Measurements from ENCODE around the gene SBK3.
A peak's percentile ranks its signal among the peaks of the same experiment; 100 is the strongest.
"Not testable (repeated sequence)": the region's sequence is repeated elsewhere in the genome, so short reads cannot be mapped to it uniquely, and the experiment has no call there.

Gene SBK3, protein sequence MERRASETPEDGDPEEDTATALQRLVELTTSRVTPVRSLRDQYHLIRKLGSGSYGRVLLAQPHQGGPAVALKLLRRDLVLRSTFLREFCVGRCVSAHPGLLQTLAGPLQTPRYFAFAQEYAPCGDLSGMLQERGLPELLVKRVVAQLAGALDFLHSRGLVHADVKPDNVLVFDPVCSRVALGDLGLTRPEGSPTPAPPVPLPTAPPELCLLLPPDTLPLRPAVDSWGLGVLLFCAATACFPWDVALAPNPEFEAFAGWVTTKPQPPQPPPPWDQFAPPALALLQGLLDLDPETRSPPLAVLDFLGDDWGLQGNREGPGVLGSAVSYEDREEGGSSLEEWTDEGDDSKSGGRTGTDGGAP

DNA sequence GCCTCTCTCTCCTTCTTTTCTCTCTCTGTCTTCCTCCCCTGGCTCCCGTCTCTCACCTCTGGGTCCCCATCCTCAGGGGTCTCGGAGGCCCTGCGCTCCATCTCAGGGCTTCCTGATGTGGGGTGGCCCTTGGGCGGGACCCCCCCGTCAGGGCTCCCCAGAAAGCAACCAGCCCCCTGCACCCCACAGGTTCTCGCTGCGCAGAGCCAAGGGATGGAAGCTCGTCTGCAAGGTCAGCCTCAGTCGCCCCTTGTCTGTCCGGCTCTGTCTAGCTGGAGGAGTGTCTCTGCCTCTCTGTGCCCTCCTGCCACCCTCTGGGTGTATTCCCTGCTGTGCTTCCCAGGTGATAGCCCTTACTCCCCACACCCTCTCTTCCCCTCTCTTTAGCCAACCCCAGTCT, at the start of gene SBK3:
Gene SBK3, minus strand, starts transcription at position 101 of the 400 bp plus-strand sequence. Its CDS starts 0 bp downstream, at position 101.
- Mint-ChIP-seq H3K36me3 (peaks cover 6% of the 10 kb centered on the region), H3K9me3 (peaks cover 16% of the 10 kb centered on the region), H3K27me3 (peaks cover 81% of the 10 kb centered on the region), H3K4me1 (peaks cover 6% of the 10 kb centered on the region), H3K4me3 (no peak within 1 kb of the TSS), H3K27ac (no peak within 1 kb of the TSS)
- no peak for ATAC-seq

DNA sequence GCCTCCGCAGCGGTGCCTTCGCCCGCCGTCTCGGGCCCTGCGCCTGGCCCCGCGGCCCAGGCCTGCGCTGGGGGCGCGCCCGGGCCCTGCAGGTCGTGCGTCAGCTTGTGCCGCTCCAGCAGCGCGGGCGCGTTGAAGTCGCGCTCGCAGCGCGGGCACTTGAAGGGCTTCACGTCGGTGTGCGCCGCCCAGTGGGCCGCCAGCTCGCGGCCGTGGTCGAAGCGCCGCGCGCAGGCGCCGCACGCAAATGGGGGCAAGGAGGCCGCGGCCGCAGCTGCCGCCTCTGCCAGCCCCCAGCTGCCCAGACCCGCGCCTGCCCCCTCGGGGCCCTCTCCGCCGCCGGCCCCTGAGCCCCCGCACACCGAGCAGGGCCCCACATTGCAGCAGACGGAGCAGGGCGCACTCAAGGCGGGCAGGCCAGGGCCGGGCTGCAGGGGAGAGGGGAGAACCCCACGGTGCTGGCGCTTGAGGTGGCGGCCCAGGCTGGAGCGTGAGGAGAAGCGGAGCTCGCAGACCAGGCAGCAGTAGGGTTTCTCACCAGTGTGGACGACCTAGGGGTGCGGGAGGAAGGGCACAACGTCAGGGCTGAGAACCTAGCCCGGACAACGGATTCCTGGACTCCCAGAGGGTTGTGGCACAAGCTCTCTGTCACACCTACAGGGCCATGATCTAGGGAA, 47.9 kb upstream of the SBK3 start:
- H3K27ac Mint-ChIP-seq: no peak overlapping the region
- peaks cover 15% of the 10 kb centered on the region for H3K9me3 Mint-ChIP-seq
- no peak overlapping the region for H3K4me3 Mint-ChIP-seq
- ATAC-seq: peak; percentile 37
- peaks cover 6% of the 10 kb centered on the region for H3K4me1 Mint-ChIP-seq
- peaks cover 51% of the 10 kb centered on the region for H3K36me3 Mint-ChIP-seq
- no peaks in the 10 kb centered on the region for H3K27me3 Mint-ChIP-seq

DNA sequence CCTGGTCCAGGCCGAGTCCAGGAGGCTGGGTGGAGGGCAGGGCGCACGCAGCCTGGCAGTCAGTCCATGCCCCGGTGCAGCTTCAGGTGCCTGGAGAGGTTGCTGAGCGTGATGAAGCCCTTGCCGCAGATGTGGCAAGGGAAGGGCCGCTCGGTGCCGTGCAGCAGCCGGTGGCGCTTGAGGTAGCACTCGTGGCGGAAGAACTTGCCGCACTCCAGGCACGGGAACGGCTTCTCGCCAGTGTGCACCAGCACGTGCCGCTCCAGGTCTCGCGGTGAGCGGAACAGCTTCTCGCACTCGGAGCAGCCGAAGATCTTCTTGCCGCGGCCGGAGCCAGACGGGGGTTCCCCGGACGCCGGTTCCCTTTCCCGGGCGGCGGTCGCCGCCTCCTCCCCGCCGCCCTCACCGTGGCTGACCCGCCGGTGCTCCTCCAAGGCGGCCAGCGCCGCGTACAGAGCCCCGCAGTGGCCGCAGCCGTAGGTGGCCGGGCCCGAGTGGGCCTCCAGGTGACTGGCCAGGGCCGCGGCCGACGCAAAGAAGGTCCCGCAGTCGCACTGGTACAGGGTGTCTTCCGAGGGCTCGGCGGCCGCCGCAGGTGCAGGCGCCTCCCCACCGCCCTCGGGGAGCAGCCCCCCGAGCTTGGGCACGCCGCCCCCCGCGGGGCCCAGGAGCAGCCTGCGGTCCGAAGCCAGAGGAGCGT, 47.2 kb upstream of the SBK3 start:
- Mint-ChIP-seq H3K4me1 (peaks cover under 1% of the 10 kb centered on the region), H3K4me3 (no peak overlapping the region), H3K27ac (no peak overlapping the region), H3K36me3 (peaks cover 44% of the 10 kb centered on the region), H3K9me3 (peaks cover 12% of the 10 kb centered on the region), H3K27me3 (no peaks in the 10 kb centered on the region)
- peak; percentile 21 for ATAC-seq

DNA sequence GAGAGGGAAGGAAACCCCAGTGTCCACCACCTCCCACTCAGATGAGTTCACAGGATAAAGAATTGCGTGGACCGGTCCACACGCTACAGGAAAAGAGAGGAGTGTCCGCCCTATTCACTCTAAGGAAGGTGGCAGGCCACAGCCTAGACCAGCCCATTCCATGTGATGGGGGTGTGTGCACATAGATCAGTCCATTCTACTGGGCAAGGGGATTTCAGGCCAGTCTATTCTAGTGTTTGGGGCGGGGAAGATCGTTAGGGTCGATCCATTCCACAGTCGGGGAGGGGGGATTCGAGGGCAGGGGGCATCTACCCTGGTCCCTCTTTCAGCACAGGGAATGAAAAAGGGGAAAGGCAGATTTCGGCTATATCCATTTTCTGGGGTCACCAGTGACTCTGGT, 46.2 kb upstream of the SBK3 start:
- H3K4me3 Mint-ChIP-seq: no peak overlapping the region
- ATAC-seq: no peak
- no peak overlapping the region for H3K27ac Mint-ChIP-seq
- H3K4me1 Mint-ChIP-seq: peaks cover 10% of the 10 kb centered on the region
- H3K9me3 Mint-ChIP-seq: peaks cover 11% of the 10 kb centered on the region
- H3K27me3 Mint-ChIP-seq: no peaks in the 10 kb centered on the region
- H3K36me3 Mint-ChIP-seq: peaks cover 35% of the 10 kb centered on the region

DNA sequence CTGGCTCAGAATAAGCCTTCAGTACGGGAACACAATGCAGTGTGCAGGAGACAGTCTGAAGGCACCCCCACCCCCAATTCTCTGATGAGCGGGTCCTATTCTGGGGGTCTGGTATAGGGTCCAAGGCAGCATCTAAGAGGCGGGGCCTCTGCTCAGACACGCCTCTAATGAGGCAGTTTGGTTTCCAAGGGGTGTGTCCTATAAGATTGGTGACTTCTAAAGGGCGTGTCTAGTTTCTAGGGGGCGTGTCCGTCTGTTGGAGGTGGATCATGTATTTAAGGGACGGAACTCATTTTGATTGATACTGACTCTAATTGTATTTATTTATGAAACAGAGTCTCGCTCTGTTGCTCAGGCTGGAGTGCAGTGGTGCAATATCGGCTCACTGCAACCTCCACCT, 45.3 kb upstream of the SBK3 start:
- ATAC-seq: no peak
- H3K4me3 Mint-ChIP-seq: no peak overlapping the region
- no peak overlapping the region for H3K27ac Mint-ChIP-seq
- no peaks in the 10 kb centered on the region for H3K27me3 Mint-ChIP-seq
- peaks cover 6% of the 10 kb centered on the region for H3K9me3 Mint-ChIP-seq
- H3K4me1 Mint-ChIP-seq: peaks cover 20% of the 10 kb centered on the region
- H3K36me3 Mint-ChIP-seq: peaks cover 26% of the 10 kb centered on the region

DNA sequence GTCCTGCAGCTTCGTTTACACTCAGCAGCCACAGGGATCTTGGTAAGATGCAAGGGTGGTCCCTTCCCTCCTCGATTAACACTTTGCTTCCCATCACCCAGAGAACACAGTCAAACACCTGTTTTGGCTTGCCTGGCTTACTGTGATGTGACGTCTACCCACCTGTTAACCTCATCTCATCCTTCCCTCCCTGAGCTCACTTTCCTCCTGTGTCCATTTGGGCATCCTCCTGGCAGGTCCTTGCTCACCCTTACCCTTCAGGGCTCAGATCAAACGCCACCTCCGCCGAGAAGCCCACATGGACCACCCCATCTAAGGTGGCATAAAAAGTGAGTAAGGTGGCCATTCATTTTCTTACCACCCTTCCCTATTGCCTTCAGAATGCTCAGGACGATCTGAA, 44.8 kb upstream of the SBK3 start:
- H3K4me3 Mint-ChIP-seq: no peak overlapping the region
- H3K9me3 Mint-ChIP-seq: peaks cover 2% of the 10 kb centered on the region

DNA sequence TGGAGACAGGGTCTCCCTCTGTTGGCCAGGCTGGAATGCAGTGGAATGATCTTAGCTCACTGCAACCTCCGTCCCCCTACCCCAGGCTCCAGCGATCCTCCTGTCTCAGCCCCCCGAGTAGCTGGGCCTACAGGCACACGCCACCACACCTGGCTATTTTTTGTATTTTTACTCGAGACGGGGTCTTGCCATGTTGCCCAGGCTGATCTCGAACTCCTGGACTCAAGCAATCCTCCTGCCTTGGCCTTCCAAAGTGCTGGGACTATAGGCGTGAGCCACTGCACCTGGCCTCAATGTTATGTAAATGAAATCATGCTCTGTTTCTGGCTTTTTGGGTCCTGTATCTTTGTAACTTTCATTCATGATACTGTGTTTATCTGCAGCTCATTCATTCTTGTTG, 43.4 kb upstream of the SBK3 start:
- Mint-ChIP-seq H3K27me3 (no peaks in the 10 kb centered on the region), H3K4me3 (no peak overlapping the region), H3K9me3 (no peaks in the 10 kb centered on the region), H3K36me3 (peaks cover 13% of the 10 kb centered on the region), H3K4me1 (peaks cover 26% of the 10 kb centered on the region), H3K27ac (no peak overlapping the region)
- ATAC-seq: no peak

More for the DNA sequence above, 44.8 kb upstream of the SBK3 start:
- Mint-ChIP-seq H3K27me3 (no peaks in the 10 kb centered on the region), H3K27ac (no peak overlapping the region), H3K36me3 (peaks cover 21% of the 10 kb centered on the region), H3K4me1 (peaks cover 25% of the 10 kb centered on the region)
- no peak for ATAC-seq

DNA sequence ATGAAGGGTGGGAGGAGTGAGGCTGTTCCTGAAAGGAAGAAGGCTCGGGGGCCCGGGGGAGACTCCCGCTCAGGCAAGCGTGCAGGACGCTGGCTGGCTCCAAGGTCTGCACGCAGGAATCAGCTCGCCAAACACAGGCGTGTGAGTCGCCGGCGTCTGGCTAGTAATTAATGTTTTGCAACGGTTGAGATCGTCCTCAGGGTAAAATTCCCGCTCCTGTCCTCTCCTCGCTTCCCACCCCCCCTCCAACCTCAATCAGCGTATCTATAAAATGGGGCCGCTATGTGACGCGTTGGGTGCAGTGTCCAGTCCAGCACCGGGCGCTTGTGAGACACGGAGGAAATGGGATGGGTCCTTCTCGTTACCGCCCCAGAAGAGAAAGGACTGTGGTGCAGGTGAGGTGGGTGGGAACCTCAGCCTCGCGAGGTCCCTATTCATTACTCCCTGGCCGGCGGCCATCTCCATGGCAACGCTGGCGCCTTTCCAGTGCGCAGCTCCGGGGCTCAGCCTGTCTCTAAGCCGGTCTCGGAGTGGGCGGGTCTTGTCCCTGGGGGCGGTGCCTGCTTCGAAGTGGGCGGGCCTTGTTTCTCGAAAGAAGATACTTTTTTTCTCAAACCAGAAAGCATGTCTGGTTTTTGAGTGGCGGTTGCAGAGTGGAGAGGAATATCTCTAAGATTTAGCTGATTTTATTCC, 41.8 kb upstream of the SBK3 start:
- H3K27me3 Mint-ChIP-seq: no peaks in the 10 kb centered on the region
- ATAC-seq: peak; percentile 97

DNA sequence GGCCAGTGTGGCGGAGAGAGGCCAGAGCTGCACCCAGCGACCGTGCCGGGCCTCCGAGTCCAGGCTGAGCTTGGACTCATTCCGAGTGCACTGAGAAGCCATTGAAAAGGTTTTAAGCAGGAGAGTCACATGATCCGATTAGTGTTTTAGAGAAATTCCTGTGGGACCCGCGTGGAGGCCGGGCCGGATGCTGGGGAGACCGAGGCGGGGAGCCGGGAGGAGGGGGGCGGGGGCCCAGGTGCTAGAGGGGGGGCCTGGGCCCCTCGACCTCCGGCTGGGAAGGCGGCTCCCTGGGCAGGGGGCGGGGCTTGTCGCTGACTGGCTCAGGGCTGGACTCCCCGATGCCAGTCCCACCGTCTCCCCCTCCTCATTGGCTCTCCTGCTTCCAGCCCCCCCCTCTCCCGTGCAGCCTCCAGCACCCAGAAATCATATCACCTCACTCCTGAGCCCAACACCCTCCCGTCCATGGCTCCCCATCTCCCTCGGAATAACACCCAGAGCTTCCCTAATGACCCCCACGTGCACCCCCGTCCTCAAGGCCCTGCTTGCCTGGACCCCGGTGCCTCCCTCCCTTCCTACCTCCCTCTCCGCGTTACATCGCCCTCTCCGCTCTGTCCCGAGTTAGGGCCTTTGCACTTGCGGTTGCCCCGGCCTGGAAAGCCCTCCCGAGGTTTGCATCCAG, 40.5 kb upstream of the SBK3 start:
- ATAC-seq: peak; percentile 69
- Mint-ChIP-seq H3K4me3 (peak overlapping the region; percentile 83), H3K27ac (peak overlapping the region; percentile 35), H3K4me1 (peaks cover 34% of the 10 kb centered on the region), H3K27me3 (no peaks in the 10 kb centered on the region), H3K9me3 (no peaks in the 10 kb centered on the region), H3K36me3 (no peaks in the 10 kb centered on the region)

More for the DNA sequence above, 41.8 kb upstream of the SBK3 start:
- H3K4me1 Mint-ChIP-seq: peaks cover 26% of the 10 kb centered on the region
- peak overlapping the region; percentile 83 for H3K4me3 Mint-ChIP-seq
- H3K9me3 Mint-ChIP-seq: no peaks in the 10 kb centered on the region
- H3K27ac Mint-ChIP-seq: peak overlapping the region; percentile 35
- peaks cover 10% of the 10 kb centered on the region for H3K36me3 Mint-ChIP-seq

DNA sequence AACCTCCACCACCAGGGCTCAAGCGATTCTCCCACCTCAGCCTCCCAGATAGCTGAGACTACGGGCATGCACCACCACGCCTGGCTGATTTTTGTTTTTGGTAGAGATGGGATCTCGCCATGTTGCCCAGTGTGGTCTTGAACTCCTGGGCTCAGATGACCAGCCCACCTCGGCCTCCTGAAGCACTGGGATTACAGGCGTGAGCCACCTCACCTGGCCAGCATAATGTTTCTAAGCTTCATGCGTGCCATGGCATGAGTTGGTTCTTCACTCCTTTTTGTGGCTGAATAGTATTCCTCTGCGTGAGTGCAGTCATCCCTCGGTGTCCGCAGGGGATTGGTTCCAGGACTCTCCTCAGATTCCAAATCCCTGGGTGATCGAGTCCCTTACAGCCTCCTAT, 39.5 kb upstream of the SBK3 start:
- H3K9me3 Mint-ChIP-seq: no peaks in the 10 kb centered on the region
- H3K36me3 Mint-ChIP-seq: peaks cover 2% of the 10 kb centered on the region
- ATAC-seq: no peak
- H3K27ac Mint-ChIP-seq: peak overlapping the region; percentile 35
- H3K27me3 Mint-ChIP-seq: no peaks in the 10 kb centered on the region
- peaks cover 37% of the 10 kb centered on the region for H3K4me1 Mint-ChIP-seq
- no peak overlapping the region for H3K4me3 Mint-ChIP-seq

DNA sequence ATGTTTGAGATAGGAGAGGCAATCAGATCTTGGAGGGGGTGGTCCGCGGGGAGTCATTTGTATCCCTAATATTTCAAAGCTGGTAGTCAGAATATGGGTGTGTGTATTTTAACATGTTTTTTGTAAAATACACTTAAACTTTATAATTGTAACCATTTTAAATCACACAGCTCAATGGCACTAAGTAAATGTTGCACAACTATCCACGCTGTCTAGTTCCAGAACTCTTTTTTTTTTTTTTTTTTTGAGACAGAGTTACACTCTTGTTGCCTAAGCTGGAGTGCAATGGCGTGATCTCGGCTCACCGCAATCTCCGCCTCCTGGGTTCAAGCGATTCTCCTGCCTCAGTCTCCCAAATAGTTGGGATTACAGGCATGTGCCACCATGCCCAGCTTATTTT, 38.6 kb upstream of the SBK3 start:
- peaks cover 43% of the 10 kb centered on the region for H3K4me1 Mint-ChIP-seq
- not testable (repeated sequence) for H3K27me3 Mint-ChIP-seq, H3K4me3 Mint-ChIP-seq, H3K36me3 Mint-ChIP-seq, H3K9me3 Mint-ChIP-seq, H3K27ac Mint-ChIP-seq, ATAC-seq

DNA sequence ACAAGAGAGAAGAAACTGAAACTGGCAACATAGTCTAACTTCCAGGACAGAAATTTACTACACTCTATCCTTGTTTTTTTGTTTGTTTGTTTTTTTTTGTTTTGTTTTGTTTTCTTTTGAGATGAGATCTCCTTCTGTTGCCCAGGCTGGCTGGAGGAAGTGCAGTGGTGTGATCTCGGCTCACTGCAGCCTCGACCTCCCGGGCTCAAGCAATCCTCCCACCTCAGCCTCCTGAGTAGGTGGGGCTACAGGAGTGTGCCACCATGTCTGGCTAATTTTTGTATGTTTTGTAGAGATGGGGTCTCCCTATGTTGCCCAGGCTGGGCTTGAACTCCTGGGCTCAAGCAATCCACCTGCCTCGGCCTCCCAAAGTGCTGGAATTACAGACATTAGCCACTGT, 36.9 kb upstream of the SBK3 start:
- H3K36me3 Mint-ChIP-seq: peaks cover 11% of the 10 kb centered on the region
- not testable (repeated sequence) for H3K4me3 Mint-ChIP-seq, ATAC-seq, H3K27me3 Mint-ChIP-seq, H3K9me3 Mint-ChIP-seq, H3K27ac Mint-ChIP-seq
- H3K4me1 Mint-ChIP-seq: peaks cover 40% of the 10 kb centered on the region

DNA sequence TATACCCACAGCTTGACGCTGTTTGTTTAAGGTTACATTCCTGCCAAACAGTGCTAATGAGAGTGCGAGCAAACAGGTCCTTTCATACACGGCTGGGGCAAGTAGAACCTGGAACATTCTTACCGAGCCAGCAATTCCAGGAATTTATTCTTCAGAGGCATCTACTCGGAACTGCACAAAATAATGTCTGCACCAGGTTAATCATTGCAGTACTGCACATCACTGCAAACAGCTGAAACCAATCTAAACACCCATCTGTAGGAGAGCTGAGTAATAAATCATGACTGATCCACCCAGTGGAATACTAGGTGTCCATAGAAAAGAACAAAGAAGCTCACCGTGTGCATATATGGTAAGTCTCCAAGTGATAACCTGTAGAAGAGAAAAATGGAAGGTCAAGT, 36.5 kb upstream of the SBK3 start:
- peaks cover 16% of the 10 kb centered on the region for H3K36me3 Mint-ChIP-seq
- H3K4me1 Mint-ChIP-seq: peaks cover 35% of the 10 kb centered on the region
- no peak for ATAC-seq
- no peak overlapping the region for H3K4me3 Mint-ChIP-seq
- no peaks in the 10 kb centered on the region for H3K27me3 Mint-ChIP-seq
- H3K9me3 Mint-ChIP-seq: no peaks in the 10 kb centered on the region
- H3K27ac Mint-ChIP-seq: no peak overlapping the region

DNA sequence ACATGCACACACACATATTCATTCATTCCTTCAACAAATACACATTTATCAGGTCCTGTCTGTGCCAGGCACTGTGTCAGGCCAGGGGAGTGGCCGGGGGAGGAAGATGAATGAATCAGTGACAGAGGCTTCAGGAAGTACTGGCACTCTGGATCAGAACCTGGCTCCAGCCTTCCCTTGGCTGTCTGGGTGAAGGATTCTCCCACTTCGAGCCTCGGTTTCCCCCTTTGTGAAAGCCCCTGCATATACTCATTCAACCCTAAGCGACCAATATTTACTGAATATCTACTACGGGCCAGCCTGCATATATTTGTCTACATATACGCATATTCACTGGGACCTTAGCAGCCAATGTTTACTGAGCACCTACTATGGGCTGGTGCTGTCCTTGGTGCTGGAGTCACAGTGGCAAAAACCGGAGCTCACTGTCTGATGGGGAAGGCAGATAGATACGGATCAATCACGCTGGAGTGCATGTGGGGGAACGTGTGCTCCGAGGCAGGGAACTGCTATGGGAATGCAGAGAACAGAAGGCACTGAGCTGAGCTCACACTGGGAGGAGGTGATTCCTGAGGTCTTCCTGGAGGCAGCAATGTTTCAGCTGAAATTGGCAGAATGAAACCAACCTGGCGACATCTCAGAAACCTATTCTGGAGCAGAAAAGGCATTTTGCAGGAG, 35.9 kb upstream of the SBK3 start:
- ATAC-seq: no peak
- H3K4me1 Mint-ChIP-seq: peaks cover 30% of the 10 kb centered on the region
- peaks cover 19% of the 10 kb centered on the region for H3K36me3 Mint-ChIP-seq
- peak overlapping the region; percentile 76 for H3K27ac Mint-ChIP-seq
- no peaks in the 10 kb centered on the region for H3K9me3 Mint-ChIP-seq
- peak overlapping the region; percentile 78 for H3K4me3 Mint-ChIP-seq
- no peaks in the 10 kb centered on the region for H3K27me3 Mint-ChIP-seq
